C1 segment of cervical spinal cord (tissue), 14 donors: ENCODE data around the gene TEX51.

Source experiments
- DNase-seq, 14 donors: peaks; one replicate each; lab custom pipeline; 2025; lab: John Stamatoyannopoulos, UW

Gene TEX51

DNA sequence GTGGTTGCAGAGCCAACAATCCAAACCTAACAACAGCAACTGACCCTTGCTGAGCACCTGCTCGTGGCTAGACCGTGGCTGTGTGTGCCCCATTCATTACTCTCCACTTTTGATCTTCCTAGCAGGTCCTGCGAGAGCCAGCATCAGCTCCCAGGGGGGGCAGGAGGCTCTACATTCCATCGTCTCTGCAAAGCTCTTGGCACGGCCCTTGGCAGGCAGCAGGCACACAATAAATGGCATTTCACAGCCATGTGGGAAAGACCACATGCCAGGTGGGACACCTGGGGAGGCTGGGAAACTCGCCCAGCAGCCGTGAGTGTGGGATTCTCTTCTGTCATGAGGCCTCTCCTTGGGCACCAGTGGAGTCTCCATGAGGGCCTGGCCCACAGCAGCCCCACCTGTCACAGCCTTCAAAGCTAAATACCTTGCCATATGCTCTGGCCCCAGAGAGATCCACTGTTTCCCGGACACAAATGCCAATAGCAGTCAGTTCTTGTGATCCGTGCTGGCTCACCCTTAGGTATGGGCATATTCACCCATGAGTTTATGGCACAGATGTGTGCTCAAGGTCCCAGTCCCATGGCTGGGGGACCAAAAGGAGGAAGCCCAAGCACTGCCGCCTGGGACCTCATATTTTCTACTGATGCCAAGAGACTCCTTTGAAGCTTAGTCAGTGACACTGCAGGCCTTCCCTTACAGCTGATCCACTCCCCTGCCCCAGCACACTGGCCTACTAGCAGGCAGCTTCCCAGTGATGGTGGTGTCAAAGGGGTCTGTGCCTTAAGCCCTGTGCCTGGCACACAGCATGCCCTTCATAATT is 6.8 kb upstream of the TEX51 start:
- peak in 4 of 14 donors; percentile 10 to 98 (median 42) for DNase-seq

- no peak for DNase-seq
These were observed 5.5 kb upstream of the TEX51 start for GRCh38 chr2:126893153-126893552.

- no peak for DNase-seq
These were observed 5.1 kb upstream of the TEX51 start for GRCh38 chr2:126893606-126894005.

DNA sequence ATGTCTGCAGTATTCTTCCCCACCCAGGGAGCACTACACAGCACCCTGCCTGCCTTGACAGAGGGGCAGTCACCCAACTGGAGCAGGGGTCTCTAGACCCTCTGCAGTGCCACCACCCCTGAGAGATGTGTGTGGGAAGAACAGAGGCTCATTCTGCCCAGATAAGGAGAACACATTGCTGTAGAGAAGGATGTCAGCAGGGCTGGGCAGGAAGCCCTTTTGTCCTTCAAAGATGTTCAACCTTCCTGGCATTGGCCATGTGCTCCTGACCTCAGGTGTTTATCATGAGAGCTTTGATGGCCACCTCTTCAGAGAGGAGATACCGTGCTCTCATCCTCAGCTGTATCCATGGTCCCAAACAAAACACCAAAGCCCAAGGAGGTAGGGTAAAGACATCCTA is 4.6 kb upstream of the TEX51 start:
- DNase-seq: no peak

- no peak for DNase-seq
These were observed 4.0 kb upstream of the TEX51 start for GRCh38 chr2:126894585-126895182.

DNA sequence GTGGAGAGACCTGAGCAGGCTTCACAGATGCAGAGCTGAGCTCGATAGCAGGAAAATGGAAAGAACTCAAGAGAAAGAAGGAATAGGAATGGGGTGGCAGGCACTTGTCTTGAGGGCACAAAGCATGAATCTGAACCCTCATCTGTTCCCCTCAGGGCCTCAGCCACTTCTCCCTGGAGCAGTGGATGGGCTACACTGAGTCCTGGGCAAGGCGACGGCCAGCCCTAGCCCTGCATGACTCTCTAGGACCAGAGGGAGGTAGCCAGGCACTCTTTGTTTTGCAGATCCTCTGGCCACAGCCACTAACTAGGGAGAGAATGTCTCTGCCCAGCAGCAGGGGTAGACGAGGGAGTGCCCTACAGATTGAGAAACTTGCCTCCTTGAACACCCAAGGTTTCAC is 3.4 kb upstream of the TEX51 start:
- no peak for DNase-seq

- no peak for DNase-seq
These were observed 2.2 kb upstream of the TEX51 start for GRCh38 chr2:126896471-126896870.

DNA sequence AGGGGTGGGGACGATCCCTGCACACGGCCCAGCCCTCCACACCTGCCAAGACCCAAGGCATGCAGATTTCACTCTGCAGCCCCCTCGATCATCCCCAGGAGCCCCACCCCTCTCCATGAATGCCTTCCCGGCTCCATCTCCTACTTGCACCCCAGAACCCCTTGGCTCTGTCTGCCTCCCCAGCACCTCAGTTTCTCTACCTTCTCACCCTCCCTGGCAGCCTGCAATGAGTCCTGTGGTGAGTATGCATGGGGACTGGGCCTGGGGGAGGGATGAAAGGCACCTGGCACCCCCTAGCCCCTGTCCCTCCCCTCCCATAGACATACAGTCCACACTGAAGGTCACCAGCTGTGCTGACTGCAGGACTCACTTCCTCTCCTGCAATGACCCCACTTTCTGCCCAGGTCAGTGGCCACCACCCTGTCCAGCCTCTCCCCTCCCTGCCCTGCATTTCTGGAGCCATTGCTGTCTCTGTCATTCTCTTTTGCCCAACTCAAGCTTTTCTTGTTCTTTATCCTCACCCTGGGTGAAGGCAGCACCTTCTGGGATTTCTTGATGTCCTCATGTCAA is 1.0 kb downstream of the TEX51 start:
- DNase-seq: no peak

DNA sequence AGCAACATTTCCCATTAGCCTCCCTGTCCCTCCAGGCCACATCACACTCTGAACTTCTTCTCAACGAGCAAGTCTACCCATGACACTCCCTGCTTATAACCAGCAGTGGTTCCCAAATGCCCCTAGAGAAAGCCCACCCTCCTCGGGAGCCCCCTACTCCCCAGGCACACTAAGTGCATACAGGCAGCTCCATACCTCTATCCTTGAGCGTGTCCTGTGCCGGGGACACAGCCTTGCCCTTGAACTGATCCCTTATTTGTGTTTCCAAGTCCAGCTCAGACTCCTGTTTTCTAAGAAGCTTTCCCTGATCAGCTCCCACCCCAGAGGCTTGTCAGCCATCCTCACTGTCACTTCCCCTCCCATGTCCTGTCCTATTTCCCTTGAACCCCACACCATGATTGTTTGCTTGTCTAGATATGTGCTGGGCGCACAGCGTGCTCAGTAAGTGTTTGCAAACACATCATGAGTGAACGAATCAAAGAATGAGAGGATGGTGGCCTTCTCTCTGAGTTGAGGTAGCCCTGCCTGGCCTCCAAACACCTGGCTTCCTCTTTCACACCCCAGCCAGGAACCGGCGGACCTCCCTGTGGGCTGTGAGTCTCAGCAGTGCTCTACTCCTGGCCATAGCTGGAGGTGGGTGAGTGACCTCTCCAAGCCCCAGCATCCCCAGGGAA is 2.1 kb downstream of the TEX51 start:
- no peak for DNase-seq

- DNase-seq: no peak
These were observed 2.8 kb downstream of the TEX51 start for GRCh38 chr2:126901459-126901858.

- no peak for DNase-seq
These were observed 3.6 kb downstream of the TEX51 start for GRCh38 chr2:126902152-126902835.

DNA sequence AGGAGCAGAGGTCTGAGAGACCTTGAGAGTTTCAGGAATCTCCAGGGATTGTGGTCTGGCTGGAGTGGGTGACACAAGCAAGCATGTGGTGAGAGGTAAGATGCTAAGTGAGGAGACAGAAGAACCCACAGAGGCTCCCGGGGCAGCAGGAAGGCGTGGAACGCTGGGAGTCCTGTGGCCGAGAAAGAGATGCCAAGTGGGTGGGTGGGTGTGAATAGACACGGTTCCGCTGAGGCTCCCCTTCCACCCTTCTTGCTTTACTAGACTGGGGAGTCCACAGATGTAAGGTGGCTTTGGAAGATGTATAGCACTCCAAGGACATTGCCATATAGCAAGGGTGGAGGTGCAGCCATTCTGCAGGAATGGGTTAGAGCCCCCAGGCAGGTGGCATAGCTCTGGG is 4.2 kb downstream of the TEX51 start:
- no peak for DNase-seq

GRCh38 chr2:126905991-126906390 is 7.3 kb downstream of the TEX51 start:
- DNase-seq: no peak

- DNase-seq: no peak
These were observed 8.1 kb downstream of the TEX51 start for GRCh38 chr2:126906781-126907180.

- no peak for DNase-seq
These were observed 9.0 kb downstream of the TEX51 start for GRCh38 chr2:126907671-126908070.

DNA sequence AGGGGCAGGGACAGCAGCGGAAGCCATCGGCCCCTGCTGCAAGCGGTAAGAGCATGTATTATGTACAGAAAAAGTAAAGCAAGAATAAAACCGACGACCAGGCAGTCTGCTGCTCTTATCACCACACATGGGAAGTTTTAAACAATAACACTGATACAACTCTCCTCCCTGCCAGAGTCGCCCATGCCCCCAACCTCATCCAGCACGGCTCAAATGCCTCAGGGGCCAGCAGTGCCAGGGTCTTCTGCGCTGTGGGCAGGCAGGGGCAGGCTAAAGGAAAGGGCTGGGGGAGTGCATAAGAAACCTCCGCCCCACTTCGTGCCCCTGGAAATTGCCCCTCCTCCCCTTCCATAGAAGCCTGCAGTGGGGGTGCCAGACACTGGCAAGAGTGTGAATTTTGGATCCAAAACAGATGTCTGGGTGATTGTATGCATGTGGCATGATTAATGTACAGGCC is 10.1 kb downstream of the TEX51 start:
- no peak for DNase-seq

- no peak for DNase-seq
These were observed 10.7 kb downstream of the TEX51 start for GRCh38 chr2:126909366-126909765.

- no peak for DNase-seq
These were observed 11.1 kb downstream of the TEX51 start for GRCh38 chr2:126909781-126910180.

- DNase-seq: no peak
These were observed 11.9 kb downstream of the TEX51 start for GRCh38 chr2:126910637-126911036.

DNA sequence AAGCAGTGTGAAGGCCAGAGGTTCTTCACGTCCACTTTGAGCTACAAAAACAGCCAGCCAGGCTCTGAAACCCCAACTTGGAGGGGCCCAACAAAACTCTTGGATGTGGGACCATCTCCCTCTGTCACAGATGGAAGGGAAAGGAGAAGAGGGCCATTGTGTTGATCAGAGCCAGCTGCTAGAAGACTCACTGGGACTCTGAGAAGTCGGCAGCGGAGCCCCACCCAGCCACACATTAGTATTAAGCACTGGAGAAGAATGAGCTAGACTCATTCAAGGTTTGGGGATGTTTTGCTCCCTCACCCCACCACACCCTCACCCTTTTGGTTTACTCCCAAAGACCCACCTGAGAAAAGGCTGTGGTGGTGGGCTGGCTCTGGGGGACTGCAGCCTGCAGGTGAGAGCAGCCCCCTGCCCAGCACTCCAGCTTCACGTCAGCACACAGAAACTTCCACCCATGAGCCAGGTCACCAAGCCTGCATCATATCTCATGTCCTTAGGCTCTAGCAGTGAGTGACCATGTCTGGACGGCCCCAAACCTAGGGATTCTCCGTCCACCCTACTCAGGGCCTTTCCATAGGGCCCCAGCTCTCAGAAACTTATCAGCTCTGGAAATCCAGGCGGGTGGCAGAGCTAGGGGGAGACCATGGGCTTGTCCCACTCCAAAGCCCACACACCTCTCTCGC is 12.6 kb downstream of the TEX51 start:
- no peak for DNase-seq

DNA sequence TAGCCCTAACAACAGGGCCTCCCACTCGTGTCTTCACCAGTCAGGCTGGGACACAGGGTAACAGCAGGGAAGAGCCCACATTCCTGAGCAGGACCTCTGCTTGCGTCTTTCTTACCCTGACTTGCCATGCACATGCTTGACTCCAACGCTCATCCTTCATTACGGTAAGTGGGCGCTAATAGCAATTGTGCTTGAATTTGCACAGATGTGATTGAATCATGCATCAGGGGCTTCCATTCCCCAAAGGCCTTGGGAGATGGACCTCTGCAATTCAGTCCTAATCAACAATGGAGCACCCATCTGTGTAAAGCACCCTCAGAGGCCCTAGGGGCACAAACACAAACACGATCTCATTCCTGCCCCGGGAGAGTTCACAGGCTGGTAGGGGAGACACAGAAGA is 13.5 kb downstream of the TEX51 start:
- DNase-seq: no peak
